OCI-LY7 (cell line): ENCODE data around the gene ECT2L. TPM values are rescaled to one million over a fixed set of nuclear protein-coding genes. Genes with fewer than 3 reads are reported as not detected.

Experiments used
- BruUV-seq: library from RNA; stranded (reverse); fragments of 400-500 nt; replicated peaks from 2 replicates; lab custom pipeline; 2021; lab: Mats Ljungman, UMichigan
- CTCF ChIA-PET: fragments of 300-600 bp; sonication (Branson Sonifier 250); formaldehyde crosslinking; loops from one replicate; lab custom pipeline; 2022; ENCODE audit warnings: antibody characterized with exemption; ENCODE audit not compliant: unreplicated experiment; lab: Charles Lee
- POLR2A ChIA-PET: fragments of 300-600 bp; sonication (Branson Sonifier 250); formaldehyde crosslinking; loops from one replicate; lab custom pipeline; 2022; ENCODE audit warnings: antibody characterized with exemption; lab: Charles Lee
- DNase-seq: peaks from one replicate; pipeline ENCODE4 v3.0.0-alpha.2; 2015; ENCODE audit warnings: low spot score
- H2AFZ ChIP-seq: fragments of 200-600 bp; sonication (generic), shearing (Covaris generic); 2 replicates; pipeline ENCODE4 v1.6.1; 2014; ENCODE audit warnings: mild to moderate bottlenecking, antibody characterized with exemption, low read length, moderate library complexity
- H3K27ac ChIP-seq: fragments of 200-600 bp; sonication (generic); 2 replicates; pipeline ENCODE4 v1.5.1; 2014; ENCODE audit warnings: mixed run types, low read depth, mild to moderate bottlenecking, moderate library complexity, low read length, inconsistent platforms; ENCODE audit not compliant: poor library complexity, severe bottlenecking
- H3K36me3 ChIP-seq: fragments of 200-600 bp; sonication (generic); 2 replicates; pipeline ENCODE4 v1.6.1; 2014; ENCODE audit warnings: mild to moderate bottlenecking, antibody characterized with exemption, low read length, moderate library complexity, mixed read lengths; ENCODE audit not compliant: insufficient read depth
- H3K4me1 ChIP-seq: fragments of 200-600 bp; sonication (generic); 2 replicates; pipeline ENCODE4 v1.5.1; 2014; ENCODE audit warnings: mild to moderate bottlenecking, low read length; ENCODE audit not compliant: insufficient read depth, poor library complexity, severe bottlenecking
- H3K4me2 ChIP-seq: fragments of 200-600 bp; sonication (generic); 2 replicates; pipeline ENCODE4 v1.6.1; 2014; ENCODE audit warnings: mild to moderate bottlenecking, low read length
- H3K4me3 ChIP-seq: fragments of 200-600 bp; sonication (generic); 2 replicates; pipeline ENCODE4 v1.5.1; 2014; ENCODE audit warnings: mild to moderate bottlenecking, low read depth, low read length; ENCODE audit not compliant: poor library complexity, severe bottlenecking
- H3K79me2 ChIP-seq: fragments of 200-600 bp; sonication (generic); 2 replicates; pipeline ENCODE4 v1.6.1; 2016; ENCODE audit warnings: low read depth, mild to moderate bottlenecking, low read length, moderate library complexity, mixed read lengths; ENCODE audit not compliant: insufficient read depth
- H3K9me2 ChIP-seq: fragments of 200-600 bp; sonication (generic); 2 replicates; pipeline ENCODE4 v1.6.1; 2016; ENCODE audit warnings: mild to moderate bottlenecking, low read length, mixed read lengths; ENCODE audit not compliant: insufficient read depth
- H3K9me3 ChIP-seq: fragments of 200-600 bp; sonication (generic); 2 replicates; pipeline ENCODE4 v1.6.1; 2014; ENCODE audit warnings: mild to moderate bottlenecking, mixed run types, low read length, mixed read lengths
- H4K20me1 ChIP-seq: fragments of 200-600 bp; sonication (generic); 2 replicates; pipeline ENCODE4 v1.6.1; 2014; ENCODE audit warnings: mild to moderate bottlenecking, antibody characterized with exemption, low read length, moderate library complexity, mixed read lengths; ENCODE audit not compliant: insufficient read depth
- CTCF ChIP-seq: fragments of 200-600 bp; sonication (generic); conservative IDR thresholded peaks from 2 replicates; pipeline ENCODE4 v1.5.1; 2014; ENCODE audit warnings: mild to moderate bottlenecking, antibody characterized with exemption, low read length, moderate library complexity, mixed read lengths
- EZH2phosphoT487 ChIP-seq: fragments of 200-600 bp; sonication (generic); IDR thresholded peaks from 2 replicates; pipeline ENCODE4 v1.6.1; 2018; ENCODE audit warnings: low read depth, borderline replicate concordance, mild to moderate bottlenecking, mixed run types, antibody characterized with exemption, low read length, moderate library complexity, mixed read lengths
- intact Hi-C: fragments of 100-400 bp; cut with micrococcal nuclease; formaldehyde crosslinking; loops from one replicate; pipeline ENCODE4 v1.10.0; 2022; ENCODE audit not compliant: unreplicated experiment
- total RNA-seq, 2 experiments: library from RNA; depleted of rRNA in 1 of 2; stranded (reverse); fragments of >200 nt in 1 of 2; shearing (Covaris generic) in 1 of 2; gene quantifications; 2 replicates each; pipeline ENCODE4 v1.2.3, GENCODE V29; 2014 to 2022

The ECT2L gene
- total RNA-seq, 2 experiments from 2014 or later, result not detected

- Histone ChIP-seq H3K79me2 (no peaks in the 10 kb centered on the region), H3K9me3 (no peaks in the 10 kb centered on the region), H3K4me3 (no peak overlapping the region), H4K20me1 (no peaks in the 10 kb centered on the region), H3K36me3 (no peaks in the 10 kb centered on the region), H3K4me1 (no peaks in the 10 kb centered on the region), H3K27ac (no peak overlapping the region), H3K9me2 (no peaks in the 10 kb centered on the region), H3K4me2 (no peak overlapping the region), H2AFZ (no peak overlapping the region)
- DNase-seq, result no peak
- ChIA-PET POLR2A (interaction anchor here (0.6 kb wide), 1 partner anchor 12 kb away, joined by 3 read pairs; no protein-coding TSS in a partner anchor), CTCF (no interaction called here)
- BruUV-seq, result no TSS peak
- intact Hi-C loops, result no loop called here
- TF ChIP-seq CTCF, result no peak
- TF ChIP-seq EZH2phosphoT487, result no peak
Observed at GRCh38 chr6:138805016-138805765, 9.3 kb downstream of the ECT2L start.

- H3K4me1 ChIP-seq, result no peaks in the 10 kb centered on the region
- H3K4me3 ChIP-seq, result no peak overlapping the region
- intact Hi-C loops, result no loop called here
- H3K4me2 ChIP-seq, result no peak overlapping the region
- TF ChIP-seq CTCF, result no peak
- H3K79me2 ChIP-seq, result no peaks in the 10 kb centered on the region
- no TSS peak for BruUV-seq
- DNase-seq, result no peak
- POLR2A ChIA-PET, result interaction anchor here (0.7 to 1.0 kb wide), 2 partner anchors 13 to 1117 kb away, joined by 3 to 6 read pairs; no protein-coding TSS in a partner anchor
- H3K27ac ChIP-seq, result no peak overlapping the region
- H4K20me1 ChIP-seq, result no peaks in the 10 kb centered on the region
- no peaks in the 10 kb centered on the region for H3K36me3 ChIP-seq
- no peak overlapping the region for H2AFZ ChIP-seq
- no peaks in the 10 kb centered on the region for H3K9me2 ChIP-seq
- no peaks in the 10 kb centered on the region for H3K9me3 ChIP-seq
- CTCF ChIA-PET, result no interaction called here
Observed at GRCh38 chr6:138806889-138807288, 11.0 kb downstream of the ECT2L start.

- no peak for DNase-seq
- Histone ChIP-seq H3K79me2 (no peaks in the 10 kb centered on the region), H3K27ac (no peak overlapping the region), H3K4me3 (no peak overlapping the region), H3K9me3 (no peaks in the 10 kb centered on the region), H3K4me2 (no peak overlapping the region), H3K4me1 (no peaks in the 10 kb centered on the region), H4K20me1 (no peaks in the 10 kb centered on the region), H2AFZ (no peak overlapping the region), H3K36me3 (no peaks in the 10 kb centered on the region), H3K9me2 (no peaks in the 10 kb centered on the region)
- POLR2A ChIA-PET, result interaction anchor here (0.8 kb wide), 1 partner anchor 206 kb away, joined by 3 read pairs; no protein-coding TSS in a partner anchor
- CTCF ChIA-PET, result no interaction called here
- BruUV-seq, result no TSS peak
- TF ChIP-seq CTCF (no peak), EZH2phosphoT487 (no peak)
- intact Hi-C loops, result no loop called here
Observed at GRCh38 chr6:138809677-138810076, 13.8 kb downstream of the ECT2L start.
